Smooth muscle cell of the pulmonary artery (primary cell): ENCODE results near the gene PSMB7. TPM values are rescaled to one million over a fixed set of nuclear protein-coding genes. Genes with fewer than 3 reads are reported as not detected.

Experiments used
- total RNA-seq: library from RNA; depleted of rRNA; stranded (reverse); fragments of >200 nt; gene quantifications from 2 replicates; pipeline ENCODE4 v1.2.3, GENCODE V29; 2014

Gene PSMB7
- total RNA-seq: 130 and 157 TPM in 2 replicates

DNA sequence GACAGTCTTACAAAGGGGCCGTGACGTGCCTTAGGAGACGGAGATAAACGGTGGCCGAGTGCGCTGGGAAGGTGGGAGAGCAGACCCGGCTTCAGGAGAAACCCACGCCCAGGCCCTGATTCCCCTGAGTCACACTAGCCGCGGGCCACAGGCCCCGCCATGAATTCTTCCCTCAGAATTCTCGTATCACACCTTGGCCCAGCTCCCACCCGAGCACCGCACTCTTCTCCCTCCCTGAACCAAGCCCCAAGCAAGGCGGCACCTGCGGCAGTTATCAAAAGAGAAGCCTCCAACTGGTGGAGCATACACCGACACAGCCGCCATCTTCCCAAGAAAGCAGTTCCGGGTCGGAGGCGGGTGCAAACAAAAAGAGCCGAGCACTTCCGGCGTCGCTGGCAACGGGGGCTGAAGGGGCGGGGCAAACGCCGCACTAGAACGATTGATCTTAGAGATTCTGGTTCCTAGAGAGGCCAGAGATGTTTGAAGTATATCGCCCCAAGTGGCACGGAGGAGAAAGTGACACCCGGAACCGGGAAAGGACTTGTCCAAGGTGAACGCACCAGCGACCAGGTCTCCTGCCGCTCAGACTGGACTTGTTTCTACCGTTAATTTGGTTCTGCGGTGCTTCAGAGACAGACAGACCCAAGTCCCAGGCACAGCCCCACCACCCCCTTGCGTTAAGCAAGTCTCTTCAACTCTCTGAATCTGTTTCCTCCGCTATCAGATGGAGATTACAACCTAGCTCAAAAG lies at the start of gene PSMB7:
TSS of gene PSMB7 (minus strand) at position 341 of the 750 bp plus-strand sequence. CDS start at position 324, 17 bp downstream.

DNA sequence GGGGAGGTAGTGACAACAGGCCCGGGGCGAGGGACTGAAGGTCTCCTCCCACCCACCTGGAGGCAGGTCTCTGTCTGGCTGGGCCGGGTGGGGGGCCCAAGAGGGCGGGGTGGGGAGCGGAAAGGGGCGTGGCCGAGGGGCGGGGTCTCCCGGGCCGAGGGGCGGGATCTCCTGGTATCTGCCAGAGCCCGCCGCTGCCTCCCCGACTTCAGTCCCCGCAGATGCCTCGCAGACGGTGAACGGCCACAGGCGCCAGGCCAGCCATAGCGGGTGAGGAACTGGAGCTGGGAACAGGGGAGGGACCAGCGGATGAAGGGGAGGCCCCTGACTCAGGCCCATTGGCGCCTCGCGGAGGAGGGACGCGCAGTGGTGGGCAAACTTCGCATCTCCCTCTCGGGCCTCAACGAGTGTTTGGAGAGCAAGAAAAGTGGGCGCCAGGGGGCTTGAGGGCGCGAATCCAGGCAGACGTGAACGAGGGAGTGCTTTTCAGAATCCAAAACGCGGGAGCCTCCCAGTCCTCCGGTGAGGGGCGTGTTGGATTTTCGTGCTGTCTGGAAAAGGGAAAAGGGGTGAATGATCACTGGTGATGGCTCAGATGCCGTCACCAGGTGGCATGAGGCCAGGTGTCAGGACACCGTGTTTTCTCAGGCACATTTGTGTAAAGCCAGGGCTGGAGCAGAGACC lies 35.1 kb upstream of the PSMB7 start, which contains the start of gene ADGRD2:
TSS of gene ADGRD2 (plus strand) at position 211 of the 684 bp plus-strand sequence. CDS start 1,216 bp downstream, outside the sequence.

Other genes starting within 250 kb of the PSMB7 start
- gene NEK6, start 157.5 kb downstream of the PSMB7 start, total RNA-seq: 83.1 and 91.8 TPM in 2 replicates
- not detected in 2 replicates for gene ADGRD2, start 35.0 kb upstream of the PSMB7 start, total RNA-seq
- not detected in 2 replicates for gene NR5A1, start 92.0 kb upstream of the PSMB7 start, total RNA-seq